Pancreas (tissue), 10 donors: ENCODE measurements around the gene GALNT17. TPM values are rescaled to one million over a fixed set of nuclear protein-coding genes. Genes with fewer than 3 reads are reported as not detected.

Experiments used
- ATAC-seq, 4 donors: fragments of 200-7000 bp; cut with Tn5 transposase; one replicate each; pipeline versions ENCODE4 v1.8.0 to v1.9.1; 2020; ENCODE audit warnings: mild to moderate bottlenecking in 4 of 4, moderate library complexity in 4 of 4
- DNase-seq, 6 donors: peaks; one replicate each; pipeline ENCODE4 v3.0.0-alpha.2; 2020
- FAIRE-seq: peaks from 2 replicates; lab custom pipeline; 2012; peaks lifted over from hg19 to GRCh38; lab: Jason Lieb, UNC
- H3K27ac ChIP-seq, 4 donors: fragments of 200-600 bp; sonication (generic); 1 replicate in 3 of 4; 2 replicates in 1 of 4; pipeline versions ENCODE4 v1.5.0 to v1.8.0; 2020
- H3K27me3 ChIP-seq, 4 donors: fragments of 200-600 bp; one replicate each; pipeline ENCODE4 v1.8.0; 2021
- H3K36me3 ChIP-seq, 3 donors: fragments of 200-600 bp; sonication (generic) in 1 of 3; one replicate each; pipeline versions ENCODE4 v1.5.0 to v1.8.0; 2020 to 2021
- H3K4me1 ChIP-seq, 3 donors: fragments of 200-600 bp; one replicate each; pipeline ENCODE4 v1.8.0; 2021
- H3K4me3 ChIP-seq, 4 donors: fragments of 200-600 bp; sonication (generic) in 2 of 4; one replicate each; pipeline versions ENCODE4 v1.5.0 to v1.8.0; 2020 to 2021
- H3K9me3 ChIP-seq, 4 donors: fragments of 200-600 bp; one replicate each; pipeline ENCODE4 v1.8.0; 2021
- CTCF ChIP-seq, 4 donors: fragments of 200-600 bp; sonication (generic) in 3 of 4; IDR thresholded peaks; one replicate each; pipeline versions ENCODE4 v1.5.0 to v1.8.0; 2021; ENCODE audit warnings: antibody characterized with exemption in 4 of 4
- WGBS, 2 donors: extraction: QIAGEN DNeasy Blood & Tissue Kit; methylation state at CpG; one replicate each; pipeline ENCODE4 v1.1.7; 2013; 5-methylcytosine and 5-hydroxymethylcytosine counted together
- intact Hi-C, 3 donors: fragments of 100-400 bp; cut with DNase I; formaldehyde crosslinking; loops; one replicate each; pipeline versions ENCODE4 v1.11.1 to v1.14.2; 2022
- polyA plus RNA-seq, 2 donors: library from polyadenylated mRNA; stranded (reverse); fragments of 200-250 nt; gene quantifications; one replicate each; pipeline ENCODE4 v1.2.3, GENCODE V29; 2013
- total RNA-seq, 6 donors: library from RNA; stranded (reverse); fragmentation: NEBNext Ultra II Directional in 4 of 6; extraction: Animal tissue kit (Norgen Biotek cat#: 25700) in 4 of 6; gene quantifications; one replicate each; pipeline versions ENCODE4 v1.2.1 to v1.2.4, GENCODE V29; 2021 to 2023
- donor health status: healthy with polysubstance abuse.
- donor health status: DM: no; HTN: no; CAD: no; lungs with moderate emphysema.
- donor health status: DM: no; HTN: no; CAD: no.
- donor health status: control.
- donor health status: control.
- donor health status: Bipolar disorder and iron deficiency.
- donor health status: DM: yes; HTN: yes; CAD: no.
- donor health status: DM: no; HTN: no; CAD: no.
- donor health status: DM: no; HTN: no; CAD: no.
- donor health status: DM: yes; HTN: yes; CAD: no.

Gene GALNT17
- total and polyA plus RNA-seq, 8 donors, result 0.70 to 4.6 (median 2.9) TPM

- no peaks in the 10 kb centered on the region for H3K27me3 ChIP-seq
- FAIRE-seq, result no peak
- H3K36me3 ChIP-seq, result no peaks in the 10 kb centered on the region
- H3K9me3 ChIP-seq, result no peaks in the 10 kb centered on the region
- H3K4me3 ChIP-seq, result no peak overlapping the region
- no peak overlapping the region for H3K27ac ChIP-seq
- DNase-seq, result no peak
- no peak for TF ChIP-seq CTCF (IDR thresholded peaks at IDR 0.05)
- intact Hi-C loops, result no loop called here
- no peaks in the 10 kb centered on the region for H3K4me1 ChIP-seq
- ATAC-seq, result no peak
- WGBS, 2 donors, result 71 to 73% methylated on average over 2 of the region's 2 CpGs
Measured at GRCh38 chr7:71338866-71339265, 206.9 kb downstream of the GALNT17 start.

GRCh38 chr7:71339924-71340323 lies 208.0 kb downstream of the GALNT17 start:
- Histone ChIP-seq H3K4me3 (no peak overlapping the region), H3K27me3 (no peaks in the 10 kb centered on the region), H3K9me3 (no peaks in the 10 kb centered on the region), H3K27ac (no peak overlapping the region), H3K4me1 (no peaks in the 10 kb centered on the region), H3K36me3 (no peaks in the 10 kb centered on the region)
- FAIRE-seq (no peak), ATAC-seq (no peak), DNase-seq (no peak)
- intact Hi-C loops, result no loop called here
- no peak for TF ChIP-seq CTCF (IDR thresholded peaks at IDR 0.05)
- 86 to 89% methylated on average over 1 of the region's 1 CpG for WGBS, 2 donors

DNA sequence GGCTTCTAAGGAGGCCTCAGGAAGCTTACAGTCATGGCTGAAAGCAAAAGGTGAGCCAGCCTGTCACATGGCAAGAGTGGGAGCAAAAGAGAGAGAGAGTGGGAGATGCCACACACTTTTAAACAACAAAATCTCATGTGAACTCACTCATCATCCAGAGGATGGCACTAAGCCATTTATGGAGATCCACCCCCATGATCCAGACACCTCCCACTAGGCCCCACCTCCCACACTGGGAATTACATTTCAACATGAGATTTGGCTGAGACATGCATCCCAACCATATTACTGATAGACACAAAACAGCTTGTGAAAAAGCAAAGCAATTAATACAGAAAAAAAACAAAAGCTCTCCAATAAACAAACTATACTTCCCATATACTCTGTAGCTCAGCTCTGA lies 210.3 kb downstream of the GALNT17 start:
- Histone ChIP-seq H3K4me3 (no peak overlapping the region), H3K27me3 (no peaks in the 10 kb centered on the region), H3K27ac (no peak overlapping the region), H3K36me3 (no peaks in the 10 kb centered on the region), H3K4me1 (no peaks in the 10 kb centered on the region), H3K9me3 (no peaks in the 10 kb centered on the region)
- DNase-seq (no peak), FAIRE-seq (no peak), ATAC-seq (no peak)
- intact Hi-C loops, result no loop called here
- TF ChIP-seq CTCF (IDR thresholded peaks at IDR 0.05), result no peak

DNA sequence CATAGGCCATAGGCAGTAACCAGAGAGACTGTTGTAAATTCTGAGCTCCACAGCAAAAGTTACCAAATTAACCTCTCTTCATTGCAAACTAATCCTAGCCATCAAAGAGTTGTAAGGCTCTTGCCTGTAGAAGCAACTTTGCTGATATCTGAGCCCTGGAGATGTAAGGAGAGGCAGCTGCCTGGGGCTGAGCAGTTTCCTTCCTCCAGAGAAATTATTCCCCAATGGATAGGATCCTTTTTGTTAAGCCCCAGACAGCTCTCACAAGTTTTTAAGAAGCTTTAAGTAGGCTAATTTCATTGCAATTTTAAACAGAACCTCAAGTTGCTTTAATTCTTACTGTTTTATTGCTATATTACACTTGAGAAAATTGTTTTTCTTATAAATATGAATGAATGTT lies 211.1 kb downstream of the GALNT17 start:
- H3K27ac ChIP-seq, result no peak overlapping the region
- intact Hi-C loops, result no loop called here
- no peaks in the 10 kb centered on the region for H3K9me3 ChIP-seq
- no peak for ATAC-seq
- no peak for DNase-seq
- no peak overlapping the region for H3K4me3 ChIP-seq
- FAIRE-seq, result no peak
- no peak for TF ChIP-seq CTCF (IDR thresholded peaks at IDR 0.05)
- H3K4me1 ChIP-seq, result no peaks in the 10 kb centered on the region
- no peaks in the 10 kb centered on the region for H3K36me3 ChIP-seq
- no peaks in the 10 kb centered on the region for H3K27me3 ChIP-seq

DNA sequence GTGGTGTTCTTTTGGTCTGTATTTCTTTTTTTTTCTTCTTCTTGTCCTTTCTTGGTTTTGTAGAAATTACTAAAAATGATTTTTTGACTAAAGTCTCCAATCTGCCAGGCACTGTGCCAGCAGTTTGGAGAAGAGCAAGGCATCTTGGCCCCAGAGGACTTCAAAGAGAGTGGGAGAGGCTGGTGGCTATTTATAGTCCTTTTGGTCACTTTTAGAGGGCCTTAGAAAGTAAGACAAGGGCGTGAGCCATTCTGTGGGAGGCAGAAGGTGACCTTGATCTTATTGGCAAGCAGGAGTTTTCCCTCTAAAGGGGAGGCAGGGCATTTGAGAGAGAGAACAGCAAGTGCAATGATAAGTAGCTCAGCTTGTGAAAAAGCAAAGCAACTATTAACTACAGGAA lies 211.9 kb downstream of the GALNT17 start:
- FAIRE-seq (no peak), DNase-seq (no peak), ATAC-seq (peak in 1 of 4 donors; percentile 16)
- Histone ChIP-seq H3K36me3 (no peaks in the 10 kb centered on the region), H3K27me3 (no peaks in the 10 kb centered on the region), H3K4me3 (no peak overlapping the region), H3K27ac (no peak overlapping the region), H3K4me1 (no peaks in the 10 kb centered on the region), H3K9me3 (no peaks in the 10 kb centered on the region)
- TF ChIP-seq CTCF (IDR thresholded peaks at IDR 0.05), result no peak
- WGBS, 2 donors, result 3 to 8% methylated on average over 1 of the region's 1 CpG
- intact Hi-C loops, result no loop called here
